Esophagus (tissue), 2 donors: ENCODE data around the gene ADCYAP1R1. TPM values are rescaled to one million over a fixed set of nuclear protein-coding genes. Genes with fewer than 3 reads are reported as not detected.
A peak's percentile ranks its signal among the peaks of the same experiment; 100 is the strongest.

Source experiments
- H3K27ac ChIP-seq, 2 donors: one replicate each; pipeline ENCODE4 v1.5.1; 2013; ENCODE audit warnings: low read depth in 2 of 2, mild to moderate bottlenecking in 2 of 2, inconsistent platforms in 1 of 2, low read length in 1 of 2, moderate library complexity in 1 of 2
- H3K27me3 ChIP-seq, 2 donors: one replicate each; pipeline ENCODE4 v1.6.1; 2013; ENCODE audit warnings: low read length in 2 of 2, control low read depth in 1 of 2, mild to moderate bottlenecking in 1 of 2; ENCODE audit not compliant: insufficient read depth in 2 of 2, control insufficient read depth in 1 of 2
- H3K36me3 ChIP-seq, 2 donors: one replicate each; pipeline ENCODE4 v1.6.1; 2013; ENCODE audit warnings: low read length in 1 of 2; ENCODE audit not compliant: control insufficient read depth in 2 of 2, insufficient read depth in 2 of 2
- H3K4me1 ChIP-seq, 2 donors: one replicate each; pipeline ENCODE4 v1.6.1; 2013; ENCODE audit warnings: low read length in 1 of 2; ENCODE audit not compliant: control insufficient read depth in 2 of 2, insufficient read depth in 2 of 2
- H3K4me3 ChIP-seq, 2 donors: one replicate each; pipeline ENCODE4 v1.5.1; 2013; ENCODE audit warnings: low read length in 2 of 2, mild to moderate bottlenecking in 2 of 2, low read depth in 1 of 2, moderate library complexity in 1 of 2
- H3K9me3 ChIP-seq, 2 donors: one replicate each; pipeline ENCODE4 v1.6.1; 2013; ENCODE audit warnings: mild to moderate bottlenecking in 2 of 2, low read depth in 1 of 2, low read length in 1 of 2, moderate library complexity in 1 of 2; ENCODE audit not compliant: control insufficient read depth in 2 of 2, insufficient read depth in 1 of 2
- WGBS, 2 donors: extraction: QIAGEN DNeasy Blood & Tissue Kit; methylation state at CpG; one replicate each; pipeline ENCODE4 v1.1.7; 2013; 5-methylcytosine and 5-hydroxymethylcytosine counted together
- polyA plus RNA-seq, 2 donors: library from polyadenylated mRNA; stranded (reverse); fragments of 200-250 nt; gene quantifications; one replicate each; pipeline ENCODE4 v1.2.3, GENCODE V29; 2013
- donor health status: healthy with polysubstance abuse.
- donor health status: Bipolar disorder and iron deficiency.

ADCYAP1R1 gene
- polyA plus RNA-seq, 2 donors: 0.11 to 0.12 TPM

GRCh38 chr7:31052841-31053601 is 913 bp downstream of the ADCYAP1R1 start:
- Histone ChIP-seq H3K27me3 (peaks cover 6% of the 10 kb centered on the region in 2 donors), H3K9me3 (no peaks in the 10 kb centered on the region), H3K36me3 (no peaks in the 10 kb centered on the region), H3K4me3 (peak overlapping the region; percentile 4 to 28), H3K27ac (no peak overlapping the region), H3K4me1 (no peaks in the 10 kb centered on the region)
- WGBS, 2 donors: 6 to 7% methylated on average over 50 of the region's 50 CpGs

- Histone ChIP-seq H3K27ac (no peak overlapping the region), H3K9me3 (no peaks in the 10 kb centered on the region), H3K36me3 (no peaks in the 10 kb centered on the region), H3K4me1 (no peaks in the 10 kb centered on the region), H3K4me3 (no peak overlapping the region), H3K27me3 (peaks cover 6% of the 10 kb centered on the region in 2 donors)
- 84 to 91% methylated on average over 5 of the region's 5 CpGs for WGBS, 2 donors
Measured at GRCh38 chr7:31053986-31054385, 1.9 kb downstream of the ADCYAP1R1 start.

GRCh38 chr7:31054608-31055278 is 2.6 kb downstream of the ADCYAP1R1 start:
- no peak overlapping the region for H3K27ac ChIP-seq
- H3K4me1 ChIP-seq: no peaks in the 10 kb centered on the region
- no peaks in the 10 kb centered on the region for H3K9me3 ChIP-seq
- no peak overlapping the region for H3K4me3 ChIP-seq
- H3K36me3 ChIP-seq: no peaks in the 10 kb centered on the region
- WGBS, 2 donors: 70 to 72% methylated on average over 11 of the region's 11 CpGs
- peaks cover 6% of the 10 kb centered on the region in 2 donors for H3K27me3 ChIP-seq

GRCh38 chr7:31055471-31055870 is 3.4 kb downstream of the ADCYAP1R1 start:
- H3K9me3 ChIP-seq: no peaks in the 10 kb centered on the region

GRCh38 chr7:31056775-31057346 is 4.8 kb downstream of the ADCYAP1R1 start:
- Histone ChIP-seq H3K36me3 (no peaks in the 10 kb centered on the region), H3K9me3 (no peaks in the 10 kb centered on the region), H3K4me3 (no peak overlapping the region), H3K27ac (no peak overlapping the region), H3K27me3 (peaks cover 0 to 6% of the 10 kb centered on the region in 2 donors), H3K4me1 (no peaks in the 10 kb centered on the region)
- WGBS, 2 donors: 53 to 55% methylated on average over 10 of the region's 10 CpGs

More at GRCh38 chr7:31055471-31055870, 3.4 kb downstream of the ADCYAP1R1 start:
- peaks cover 6% of the 10 kb centered on the region in 2 donors for H3K27me3 ChIP-seq
- no peak overlapping the region for H3K4me3 ChIP-seq
- H3K27ac ChIP-seq: no peak overlapping the region
- H3K4me1 ChIP-seq: no peaks in the 10 kb centered on the region
- WGBS, 2 donors: 62 to 63% methylated on average over 5 of the region's 5 CpGs
- H3K36me3 ChIP-seq: no peaks in the 10 kb centered on the region

GRCh38 chr7:31058122-31058521 is 6.0 kb downstream of the ADCYAP1R1 start:
- H3K27me3 ChIP-seq: peaks cover 0 to 2% of the 10 kb centered on the region in 2 donors
- 69 to 72% methylated on average over 7 of the region's 7 CpGs for WGBS, 2 donors

GRCh38 chr7:31058688-31059087 is 6.6 kb downstream of the ADCYAP1R1 start:
- H3K27me3 ChIP-seq: no peaks in the 10 kb centered on the region
- no peak overlapping the region for H3K27ac ChIP-seq
- no peaks in the 10 kb centered on the region for H3K36me3 ChIP-seq
- H3K4me1 ChIP-seq: no peaks in the 10 kb centered on the region
- H3K4me3 ChIP-seq: no peak overlapping the region
- H3K9me3 ChIP-seq: no peaks in the 10 kb centered on the region
- WGBS, 2 donors: 94 to 97% methylated on average over 3 of the region's 3 CpGs

More at GRCh38 chr7:31058122-31058521, 6.0 kb downstream of the ADCYAP1R1 start:
- H3K4me3 ChIP-seq: no peak overlapping the region
- H3K36me3 ChIP-seq: no peaks in the 10 kb centered on the region
- H3K9me3 ChIP-seq: no peaks in the 10 kb centered on the region
- no peak overlapping the region for H3K27ac ChIP-seq
- H3K4me1 ChIP-seq: no peaks in the 10 kb centered on the region

- Histone ChIP-seq H3K27me3 (no peaks in the 10 kb centered on the region), H3K27ac (no peak overlapping the region), H3K36me3 (no peaks in the 10 kb centered on the region), H3K9me3 (no peaks in the 10 kb centered on the region), H3K4me3 (no peak overlapping the region), H3K4me1 (no peaks in the 10 kb centered on the region)
- 72 to 79% methylated on average over 8 of the region's 8 CpGs for WGBS, 2 donors
Measured at GRCh38 chr7:31059551-31059950, 7.4 kb downstream of the ADCYAP1R1 start.

GRCh38 chr7:31061185-31061584 is 9.1 kb downstream of the ADCYAP1R1 start:
- 67 to 77% methylated on average over 5 of the region's 5 CpGs for WGBS, 2 donors
- H3K27me3 ChIP-seq: no peaks in the 10 kb centered on the region
- peaks cover 0 to 4% of the 10 kb centered on the region in 2 donors for H3K4me1 ChIP-seq
- H3K9me3 ChIP-seq: no peaks in the 10 kb centered on the region
- H3K36me3 ChIP-seq: no peaks in the 10 kb centered on the region
- no peak overlapping the region for H3K27ac ChIP-seq
- no peak overlapping the region for H3K4me3 ChIP-seq
